HCT116 (cell line): ENCODE results near the gene SMARCB1. TPM values are rescaled to one million over a fixed set of nuclear protein-coding genes. Genes with fewer than 3 reads are reported as not detected.

ENCODE experiments used
- ATAC-seq: fragments of 200-7000 bp; cut with Tn5 transposase; 2 replicates; pipeline ENCODE4 v1.9.1; 2020; ENCODE audit warnings: mild to moderate bottlenecking, moderate library complexity
- BruUV-seq: library from RNA; stranded (reverse); fragments of 400-500 nt; replicated peaks from 2 replicates; lab custom pipeline; 2021; lab: Mats Ljungman, UMichigan
- CTCF ChIA-PET: fragments of 300-600 bp; sonication (Branson Sonifier 250); formaldehyde crosslinking; loops from one replicate; lab custom pipeline; 2021; ENCODE audit warnings: antibody characterized with exemption; lab: Charles Lee
- POLR2A ChIA-PET: fragments of 300-600, 350-600 bp; sonication (Branson Sonifier 250); formaldehyde crosslinking; loops from one replicate; lab custom pipeline; 2021; ENCODE audit warnings: antibody characterized with exemption; lab: Charles Lee
- RAD21 ChIA-PET, 2 experiments: fragments of 300-600 bp; sonication (Branson Sonifier 250); formaldehyde crosslinking; loops; one replicate each; lab custom pipeline; 2023; ENCODE audit warnings: low total read pairs in 2 of 2; ENCODE audit not compliant: uncharacterized antibody in 2 of 2, unreplicated experiment in 2 of 2, low non-redundant PET in 1 of 2; lab: Charles Lee
- DNase-seq: peaks from one replicate; pipeline ENCODE4 v3.0.0-alpha.2; 2010; ENCODE audit warnings: low read depth, low spot score
- H2AFZ ChIP-seq: fragments of 200-600 bp; shearing (Covaris generic), sonication (generic); 2 replicates; pipeline ENCODE4 v1.6.1; 2017; ENCODE audit warnings: low read depth, mixed run types, mixed read lengths, antibody characterized with exemption, low read length; ENCODE audit not compliant: poor library complexity, severe bottlenecking
- H3K27ac ChIP-seq: 2 replicates; pipeline ENCODE4 v1.5.1; 2012; ENCODE audit warnings: low read depth, low read length
- H3K27me3 ChIP-seq: fragments of 200-600 bp; sonication (generic); 2 replicates; pipeline ENCODE4 v1.6.1; 2016; ENCODE audit warnings: mixed run types, low read length, mixed read lengths; ENCODE audit not compliant: insufficient read depth
- H3K36me3 ChIP-seq, 2 experiments: fragments of 200-500 bp in 1 of 2; fragments of 200-600 bp in 1 of 2; sonication (Bioruptor generic) in 1 of 2; sonication (generic) in 1 of 2; 2 replicates each; pipeline versions ENCODE4 v1.5.1 to v1.6.1; 2014 to 2016; ENCODE audit warnings: low read length in 2 of 2, inconsistent platforms in 1 of 2, mixed read lengths in 1 of 2, mixed run types in 1 of 2; ENCODE audit not compliant: insufficient read depth in 2 of 2, control insufficient read depth in 1 of 2
- H3K4me1 ChIP-seq, 2 experiments: fragments of 200-600 bp in 1 of 2; sonication (generic) in 1 of 2; 2 replicates each; pipeline versions ENCODE4 v1.5.1 to v1.6.1; 2012 to 2017; ENCODE audit warnings: low read length in 2 of 2, inconsistent platforms in 1 of 2, mild to moderate bottlenecking in 1 of 2, mixed read lengths in 1 of 2, mixed run types in 1 of 2, moderate library complexity in 1 of 2; ENCODE audit not compliant: insufficient read depth in 2 of 2, control insufficient read depth in 1 of 2
- H3K4me2 ChIP-seq: fragments of 200-600 bp; sonication (generic); 2 replicates; pipeline ENCODE4 v1.6.1; 2017; ENCODE audit warnings: mixed run types, low read length, mixed read lengths
- H3K4me3 ChIP-seq, 2 experiments: fragments of 200-600 bp in 1 of 2; sonication (generic) in 1 of 2; replicated peaks in 1 of 2; 2 replicates each; pipeline ENCODE4 v1.5.1; 2011 to 2016; ENCODE audit warnings: low read length in 2 of 2, control low read depth in 1 of 2, low read depth in 1 of 2, mild to moderate bottlenecking in 1 of 2, mixed read lengths in 1 of 2, mixed run types in 1 of 2
- H3K79me2 ChIP-seq: fragments of 200-600 bp; sonication (generic); 2 replicates; pipeline ENCODE4 v1.6.1; 2017; ENCODE audit warnings: mild to moderate bottlenecking, mixed run types, low read length, moderate library complexity, mixed read lengths; ENCODE audit not compliant: insufficient read depth
- H3K9ac ChIP-seq: fragments of 200-600 bp; sonication (generic); 2 replicates; pipeline ENCODE4 v1.6.1; 2016; ENCODE audit warnings: low read length, mixed read lengths
- H3K9me2 ChIP-seq: fragments of 200-600 bp; sonication (generic), shearing (Covaris generic); 2 replicates; pipeline ENCODE4 v1.6.1; 2017; ENCODE audit warnings: mixed run types, mild to moderate bottlenecking, moderate library complexity; ENCODE audit not compliant: insufficient read depth
- H3K9me3 ChIP-seq, 2 experiments: fragments of 200-500 bp in 1 of 2; fragments of 200-600 bp in 1 of 2; sonication (Bioruptor generic) in 1 of 2; sonication (generic) in 1 of 2; 2 replicates each; pipeline ENCODE4 v1.6.1; 2014 to 2017; ENCODE audit warnings: low read length in 2 of 2, mixed read lengths in 2 of 2, inconsistent platforms in 1 of 2, low read depth in 1 of 2, mild to moderate bottlenecking in 1 of 2, mixed run types in 1 of 2, moderate library complexity in 1 of 2; ENCODE audit not compliant: control insufficient read depth in 1 of 2, insufficient read depth in 1 of 2
- H4K20me1 ChIP-seq: fragments of 200-600 bp; sonication (generic), shearing (Covaris generic); 2 replicates; pipeline ENCODE4 v1.6.1; 2017; ENCODE audit warnings: mixed run types, mild to moderate bottlenecking, moderate library complexity; ENCODE audit not compliant: insufficient read depth
- CBX3 ChIP-seq: IDR thresholded peaks from 2 replicates; pipeline ENCODE4 v1.6.1; 2012; ENCODE audit warnings: low read depth
- CEBPB ChIP-seq: IDR thresholded peaks from 2 replicates; pipeline ENCODE4 v1.6.1; 2012; ENCODE audit warnings: low read depth
- ELF1 ChIP-seq: IDR thresholded peaks from 2 replicates; pipeline ENCODE4 v1.6.1; 2012; ENCODE audit warnings: low read depth, borderline replicate concordance
- EZH2 ChIP-seq: fragments of 200-600 bp; sonication (generic); IDR thresholded peaks from 2 replicates; pipeline ENCODE4 v1.6.1; 2017; ENCODE audit warnings: antibody characterized with exemption, mixed run types
- MAX ChIP-seq: IDR thresholded peaks from 2 replicates; pipeline ENCODE4 v1.6.1; 2012
- POLR2AphosphoS5 ChIP-seq: IDR thresholded peaks from 2 replicates; pipeline ENCODE4 v1.6.1; 2011; ENCODE audit warnings: mild to moderate bottlenecking, low read depth, low read length, moderate library complexity
- RAD21 ChIP-seq: IDR thresholded peaks from 2 replicates; pipeline ENCODE4 v1.6.1; 2012; ENCODE audit warnings: low read depth, mild to moderate bottlenecking
- REST ChIP-seq: IDR thresholded peaks from 2 replicates; pipeline ENCODE4 v1.6.1; 2012; ENCODE audit warnings: low read depth
- SRF ChIP-seq: IDR thresholded peaks from 2 replicates; pipeline ENCODE4 v1.6.1; 2012; ENCODE audit warnings: low read depth
- TCF7L2 ChIP-seq: IDR thresholded peaks from 2 replicates; pipeline ENCODE4 v1.7.0; 2011; ENCODE audit warnings: borderline replicate concordance, inconsistent platforms; ENCODE audit not compliant: insufficient read depth, insufficient read length; ENCODE audit errors: extremely low read depth
- intact Hi-C: fragments of 100-400 bp; cut with micrococcal nuclease; formaldehyde crosslinking; loops from 2 replicates; pipeline ENCODE4 v1.10.0; 2022
- total RNA-seq: library from RNA; stranded (reverse); gene quantifications from one replicate; pipeline ENCODE4 v1.2.1, GENCODE V29; 2021; ENCODE audit not compliant: unreplicated experiment

Gene SMARCB1
- total RNA-seq, 1 experiment from 2014 or later, result 101 TPM

GRCh38 chr22:23837911-23838680 is 51.3 kb downstream of the SMARCB1 start:
- Histone ChIP-seq H3K9me3 (no peaks in the 10 kb centered on the region), H3K27ac (no peak overlapping the region), H3K27me3 (no peaks in the 10 kb centered on the region), H2AFZ (no peak overlapping the region), H3K9ac (no peak overlapping the region), H3K36me3 (peaks cover 2 to 3% of the 10 kb centered on the region in 2 experiments; a peak in 2 of 4 replicates), H3K79me2 (no peaks in the 10 kb centered on the region), H3K4me1 (no peaks in the 10 kb centered on the region), H4K20me1 (no peaks in the 10 kb centered on the region), H3K9me2 (no peaks in the 10 kb centered on the region), H3K4me2 (no peak overlapping the region), H3K4me3 (no peak overlapping the region)
- DNase-seq (no peak), ATAC-seq (no peak)
- RAD21 ChIA-PET, result no interaction called here
- BruUV-seq, result no TSS peak
- POLR2A ChIA-PET, result no interaction called here
- CTCF ChIA-PET, result no interaction called here
- intact Hi-C loops, result no loop called here
- TF ChIP-seq CEBPB (no peak), EZH2 (no peak), ELF1 (no peak), RAD21 (no peak)

GRCh38 chr22:23838681-23839468 is 52.1 kb downstream of the SMARCB1 start, which contains the start of gene DERL3:
TSS of gene DERL3 (minus strand) at chr22:23839006. CDS start at chr22:23838987, 19 bp downstream.
- no peak within 1 kb of the TSS for H3K9ac ChIP-seq
- no peak within 1 kb of the TSS for H3K4me2 ChIP-seq
- TF ChIP-seq REST (no peak), SRF (no peak), MAX (no peak), CBX3 (no peak), CEBPB (no peak), POLR2AphosphoS5 (no peak), TCF7L2 (no peak)
- TF ChIP-seq, all 23 proteins: peak for 0

More at GRCh38 chr22:23838681-23839468, 52.1 kb downstream of the SMARCB1 start, which contains the start of gene DERL3:
- POLR2A ChIA-PET, result no interaction called here
- Histone ChIP-seq H3K27ac (no peak within 1 kb of the TSS), H3K36me3 (peaks cover 0 to 2% of the 10 kb centered on the region in 2 experiments; a peak in 2 of 4 replicates), H2AFZ (no peak within 1 kb of the TSS), H4K20me1 (no peaks in the 10 kb centered on the region), H3K4me3 (no peak within 1 kb of the TSS), H3K27me3 (no peaks in the 10 kb centered on the region), H3K9me2 (no peaks in the 10 kb centered on the region), H3K4me1 (no peaks in the 10 kb centered on the region), H3K9me3 (no peaks in the 10 kb centered on the region), H3K79me2 (no peaks in the 10 kb centered on the region)
- ATAC-seq (peak; percentile 46), DNase-seq (no peak)
- intact Hi-C loops, result no loop called here
- no TSS peak for BruUV-seq
- RAD21 ChIA-PET, result no interaction called here
- CTCF ChIA-PET, result no interaction called here
